ENCODE measurements around the gene CGRRF1. TPM values are rescaled to one million over a fixed set of nuclear protein-coding genes. Genes with fewer than 3 reads are reported as not detected.

Gene CGRRF1
- total RNA-seq, 1 donor from 2014 or later, result 19.1 TPM

GRCh38 chr14:54568821-54569595, 59.3 kb downstream of the CGRRF1 start:
- no peaks in the 10 kb centered on the region for H3K36me3 ChIP-seq
- intact Hi-C loops (cut with DNase I), result no loop called here
- peak overlapping the region; percentile 79 for H3K4me3 ChIP-seq
- no peak for DNase-seq
- peaks cover 5% of the 10 kb centered on the region for H3K9me3 ChIP-seq
- ATAC-seq, result no peak
- H3K4me1 ChIP-seq, result peaks cover 35% of the 10 kb centered on the region
- H3K27me3 ChIP-seq (ENCODE audit: low read depth), result no peaks in the 10 kb centered on the region
- TF ChIP-seq CTCF (IDR thresholded peaks at IDR 0.05), result no peak
- H3K27ac ChIP-seq, result no peak overlapping the region

DNA sequence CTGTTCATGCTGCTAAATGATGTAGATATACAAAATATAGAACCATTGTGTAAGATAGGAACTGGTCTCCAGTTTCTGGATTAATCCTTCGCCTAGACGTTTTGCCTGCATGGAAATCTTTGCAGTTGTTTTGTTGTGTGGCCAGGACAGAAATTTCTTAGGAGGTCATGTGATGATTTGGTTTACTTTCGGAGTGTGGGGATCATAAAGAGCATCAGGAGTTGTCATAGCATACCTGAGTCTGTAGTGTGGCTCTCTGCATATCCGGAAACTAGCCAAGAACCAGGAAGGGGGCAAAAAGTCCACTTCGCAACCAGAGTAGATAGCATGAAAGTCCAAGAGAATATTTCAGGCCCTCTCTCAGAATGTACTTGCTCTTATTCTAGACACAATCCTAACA, 60.3 kb downstream of the CGRRF1 start:
- H3K9me3 ChIP-seq, result peaks cover 5% of the 10 kb centered on the region
- no peaks in the 10 kb centered on the region for H3K27me3 ChIP-seq (ENCODE audit: low read depth)
- ATAC-seq, result no peak
- H3K27ac ChIP-seq, result no peak overlapping the region
- H3K36me3 ChIP-seq, result no peaks in the 10 kb centered on the region
- peaks cover 25% of the 10 kb centered on the region for H3K4me1 ChIP-seq
- TF ChIP-seq CTCF (IDR thresholded peaks at IDR 0.05), result no peak
- DNase-seq, result no peak
- H3K4me3 ChIP-seq, result no peak overlapping the region
- intact Hi-C loops (cut with DNase I), result no loop called here

GRCh38 chr14:54570631-54571415, 61.1 kb downstream of the CGRRF1 start:
- Histone ChIP-seq H3K4me3 (no peak overlapping the region), H3K27me3 (ENCODE audit: low read depth) (no peaks in the 10 kb centered on the region), H3K27ac (no peak overlapping the region), H3K36me3 (no peaks in the 10 kb centered on the region), H3K9me3 (peaks cover 5% of the 10 kb centered on the region), H3K4me1 (peaks cover 25% of the 10 kb centered on the region)
- no peak for ATAC-seq
- intact Hi-C loops (cut with DNase I), result no loop called here
- no peak for DNase-seq
- no peak for TF ChIP-seq CTCF (IDR thresholded peaks at IDR 0.05)

DNA sequence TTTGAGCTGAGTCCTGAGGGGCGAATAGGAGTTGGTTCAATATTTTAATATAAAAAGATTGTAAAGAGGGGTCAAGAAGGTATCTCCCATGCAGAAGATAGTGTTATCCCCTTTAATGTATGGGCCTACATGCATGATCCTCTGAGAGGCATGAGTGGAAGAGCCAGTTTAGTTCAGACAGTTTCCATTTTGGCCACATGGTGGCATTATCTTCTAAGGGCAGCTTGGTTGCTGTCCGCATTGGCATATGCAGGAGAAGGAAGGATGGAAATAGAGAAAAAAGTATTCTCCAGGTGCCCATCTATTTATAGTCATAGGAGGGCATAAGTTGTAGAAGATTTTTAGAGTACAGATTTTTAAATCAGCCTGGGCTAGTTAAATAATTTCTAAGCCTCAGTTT, 62.6 kb downstream of the CGRRF1 start:
- Histone ChIP-seq H3K9me3 (peaks cover 5% of the 10 kb centered on the region), H3K27ac (no peak overlapping the region), H3K27me3 (ENCODE audit: low read depth) (no peaks in the 10 kb centered on the region), H3K4me1 (peaks cover 31% of the 10 kb centered on the region), H3K36me3 (no peaks in the 10 kb centered on the region), H3K4me3 (no peak overlapping the region)
- no peak for DNase-seq
- intact Hi-C loops (cut with DNase I), result no loop called here
- ATAC-seq, result no peak
- peak; percentile 45 for TF ChIP-seq CTCF (IDR thresholded peaks at IDR 0.05)

GRCh38 chr14:54574528-54574927, 64.8 kb downstream of the CGRRF1 start:
- ATAC-seq (no peak), DNase-seq (no peak)
- no peak overlapping the region for H3K4me3 ChIP-seq
- intact Hi-C loops (cut with DNase I), result no loop called here
- H3K27ac ChIP-seq, result no peak overlapping the region
- no peaks in the 10 kb centered on the region for H3K36me3 ChIP-seq
- H3K9me3 ChIP-seq, result peaks cover 5% of the 10 kb centered on the region
- H3K4me1 ChIP-seq, result peaks cover 17% of the 10 kb centered on the region
- no peaks in the 10 kb centered on the region for H3K27me3 ChIP-seq (ENCODE audit: low read depth)
- TF ChIP-seq CTCF (IDR thresholded peaks at IDR 0.05), result no peak

All from lower lobe of right lung (tissue), 2 donors.